Ovary (tissue), 3 donors: ENCODE data around the gene HDAC10.

ENCODE experiments used
- CTCF ChIP-seq, 3 donors: fragments of 450-650 bp in 2 of 3; fragments of 200-600 bp in 1 of 3; IDR thresholded peaks; one replicate each; pipeline versions ENCODE4 v1.5.1 to v1.8.0; 2016 to 2022; ENCODE audit warnings: antibody characterized with exemption in 3 of 3, mild to moderate bottlenecking in 1 of 3
- EP300 ChIP-seq: sonication (generic); formaldehyde crosslinking; IDR thresholded peaks from one replicate; pipeline ENCODE4 v1.6.1; 2017; ENCODE audit warnings: antibody characterized with exemption
- POLR2A ChIP-seq: fragments of 450-650 bp; IDR thresholded peaks from one replicate; pipeline ENCODE4 v1.6.1; 2017; ENCODE audit warnings: antibody characterized with exemption, mild to moderate bottlenecking, moderate library complexity
- donor health status: DM: no; HTN: no; CAD: no.

- TF ChIP-seq POLR2A (no peak), CTCF (IDR thresholded peaks at IDR 0.05) (no peak), EP300 (no peak)
These were observed 36.7 kb upstream of the HDAC10 start for GRCh38 chr22:50287731-50288130.
